Astrocyte (in vitro differentiated cells and primary cell): ENCODE data around the gene DGUOK. TPM values are rescaled to one million over a fixed set of nuclear protein-coding genes. Genes with fewer than 3 reads are reported as not detected.

Source experiments
- DNase-seq: peaks from one replicate; pipeline ENCODE4 v3.0.0-alpha.2; 2010; ENCODE audit warnings: low read depth
- FAIRE-seq: peaks from 2 replicates; lab custom pipeline; 2011; peaks lifted over from hg19 to GRCh38; lab: Jason Lieb, UNC
- H2AFZ ChIP-seq: 2 replicates; pipeline ENCODE4 v1.6.0; 2012; ENCODE audit warnings: low read depth, low read length, inconsistent platforms
- H3K27ac ChIP-seq: 2 replicates; pipeline ENCODE4 v1.5.1; 2011; ENCODE audit warnings: low read depth, low read length, inconsistent platforms
- H3K27me3 ChIP-seq: 2 replicates; pipeline ENCODE4 v1.6.0; 2011; ENCODE audit warnings: low read length, inconsistent platforms; ENCODE audit not compliant: insufficient read depth
- H3K36me3 ChIP-seq: 2 replicates; pipeline ENCODE4 v1.5.1; 2011; ENCODE audit warnings: low read length, inconsistent platforms; ENCODE audit not compliant: insufficient read depth
- H3K4me1 ChIP-seq: 2 replicates; pipeline ENCODE4 v1.5.1; 2011; ENCODE audit warnings: low read length, inconsistent platforms; ENCODE audit not compliant: insufficient read depth
- H3K4me2 ChIP-seq: 2 replicates; pipeline ENCODE4 v1.6.0; 2012; ENCODE audit warnings: low read length, inconsistent platforms
- H3K4me3 ChIP-seq: 2 replicates; pipeline ENCODE4 v1.5.1; 2011; ENCODE audit warnings: low read depth, mild to moderate bottlenecking, low read length, inconsistent platforms; ENCODE audit not compliant: insufficient read depth
- H3K79me2 ChIP-seq: 2 replicates; pipeline ENCODE4 v1.6.0; 2012; ENCODE audit warnings: mild to moderate bottlenecking, low read length, inconsistent platforms; ENCODE audit not compliant: insufficient read depth
- H3K9ac ChIP-seq: 2 replicates; pipeline ENCODE4 v1.6.0; 2012; ENCODE audit warnings: mild to moderate bottlenecking, low read length, inconsistent platforms
- H3K9me3 ChIP-seq: 2 replicates; pipeline ENCODE4 v1.5.1; 2012; ENCODE audit warnings: low read depth, mild to moderate bottlenecking, low read length, inconsistent platforms; ENCODE audit not compliant: insufficient read depth
- H4K20me1 ChIP-seq: 2 replicates; pipeline ENCODE4 v1.6.0; 2012; ENCODE audit warnings: low read length, inconsistent platforms; ENCODE audit not compliant: insufficient read depth
- H3K27ac Mint-ChIP-seq: one replicate; pipeline ENCODE4 v1.8.0; 2021; ENCODE audit warnings: mild to moderate bottlenecking, mixed read lengths; ENCODE audit not compliant: unreplicated experiment
- H3K27me3 Mint-ChIP-seq: one replicate; pipeline ENCODE4 v1.8.0; 2021; ENCODE audit warnings: low read depth, mixed read lengths; ENCODE audit not compliant: unreplicated experiment
- H3K36me3 Mint-ChIP-seq: one replicate; pipeline ENCODE4 v1.8.0; 2021; ENCODE audit warnings: low read depth, mixed read lengths; ENCODE audit not compliant: unreplicated experiment
- H3K4me1 Mint-ChIP-seq: one replicate; pipeline ENCODE4 v1.8.0; 2021; ENCODE audit warnings: low read depth, mixed read lengths; ENCODE audit not compliant: unreplicated experiment
- H3K4me3 Mint-ChIP-seq: one replicate; pipeline ENCODE4 v1.8.0; 2021; ENCODE audit warnings: mild to moderate bottlenecking, moderate library complexity, mixed read lengths; ENCODE audit not compliant: unreplicated experiment
- H3K9me3 Mint-ChIP-seq: one replicate; pipeline ENCODE4 v1.8.0; 2021; ENCODE audit warnings: mild to moderate bottlenecking, mixed read lengths; ENCODE audit not compliant: unreplicated experiment
- EZH2 ChIP-seq: IDR thresholded peaks from 2 replicates; pipeline ENCODE4 v1.6.1; 2012; ENCODE audit warnings: mild to moderate bottlenecking, low read length, inconsistent platforms; ENCODE audit not compliant: insufficient read depth
- total RNA-seq: library from RNA; stranded (reverse); gene quantifications from 2 replicates; pipeline ENCODE4 v1.2.1, GENCODE V29; 2021
- TF ChIP-seq, protein P1 (sequence below): IDR thresholded peaks from 2 replicates; pipeline ENCODE4 v1.5.1; 2011; ENCODE audit warnings: low read depth, mild to moderate bottlenecking, inconsistent platforms, low read length, moderate library complexity; ENCODE audit not compliant: insufficient read depth

The DGUOK gene
- total RNA-seq, 1 donor from 2014 or later: 84.8 TPM

DNA sequence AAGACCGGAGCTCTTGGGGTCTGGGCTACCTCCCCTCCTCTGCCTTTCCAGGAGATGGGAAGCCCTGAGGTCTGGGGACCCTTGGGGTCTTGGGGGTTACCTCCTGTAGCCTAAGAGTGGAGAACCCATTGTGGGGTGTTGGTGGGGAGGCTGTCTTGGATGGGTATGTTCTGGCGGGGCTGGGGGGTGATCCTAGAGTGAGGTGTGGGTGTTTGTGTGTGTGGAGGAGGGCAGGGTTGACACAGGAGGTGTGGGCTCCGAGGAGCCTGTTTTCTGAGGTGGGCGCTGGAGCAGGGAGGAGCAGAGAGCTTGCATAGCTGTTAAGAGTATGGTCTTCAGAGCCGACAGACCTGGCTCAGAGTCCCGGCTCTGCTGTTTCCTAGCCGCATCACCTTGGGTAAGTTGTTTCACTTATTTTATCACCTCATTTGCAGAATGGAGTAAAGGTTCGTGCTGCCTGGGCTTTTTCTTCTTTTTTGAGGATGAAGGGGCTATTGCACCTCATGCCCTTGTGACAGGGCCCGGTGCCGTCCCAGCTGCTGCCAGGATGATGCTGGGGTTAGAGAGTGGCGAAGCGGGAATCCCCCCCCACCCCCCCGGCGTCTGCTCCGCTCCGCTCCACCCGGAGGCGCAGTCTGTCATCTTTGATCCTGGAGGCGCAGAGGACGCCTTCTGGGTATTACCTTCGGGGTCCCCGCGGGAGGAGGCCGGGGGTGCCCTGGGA is 75.3 kb downstream of the DGUOK start:
- Histone ChIP-seq H3K79me2 (peaks cover 71% of the 10 kb centered on the region), H3K9me3 (no peaks in the 10 kb centered on the region), H3K4me1 (peaks cover 42% of the 10 kb centered on the region), H3K27me3 (no peaks in the 10 kb centered on the region), H3K4me2 (peak overlapping the region; percentile 99), H4K20me1 (peaks cover 91% of the 10 kb centered on the region), H3K9ac (peak overlapping the region; percentile 23), H2AFZ (peak overlapping the region; percentile 67), H3K4me3 (peak overlapping the region; percentile 79), H3K36me3 (no peaks in the 10 kb centered on the region), H3K27ac (no peak overlapping the region)
- H3K9me3 Mint-ChIP-seq: no peaks in the 10 kb centered on the region
- FAIRE-seq (no peak), DNase-seq (no peak)
- H3K27ac Mint-ChIP-seq: no peak overlapping the region
- H3K27me3 Mint-ChIP-seq: no peaks in the 10 kb centered on the region
- peaks cover 6% of the 10 kb centered on the region for H3K36me3 Mint-ChIP-seq
- no peak for TF ChIP-seq EZH2
- TF ChIP-seq, protein P1, sequence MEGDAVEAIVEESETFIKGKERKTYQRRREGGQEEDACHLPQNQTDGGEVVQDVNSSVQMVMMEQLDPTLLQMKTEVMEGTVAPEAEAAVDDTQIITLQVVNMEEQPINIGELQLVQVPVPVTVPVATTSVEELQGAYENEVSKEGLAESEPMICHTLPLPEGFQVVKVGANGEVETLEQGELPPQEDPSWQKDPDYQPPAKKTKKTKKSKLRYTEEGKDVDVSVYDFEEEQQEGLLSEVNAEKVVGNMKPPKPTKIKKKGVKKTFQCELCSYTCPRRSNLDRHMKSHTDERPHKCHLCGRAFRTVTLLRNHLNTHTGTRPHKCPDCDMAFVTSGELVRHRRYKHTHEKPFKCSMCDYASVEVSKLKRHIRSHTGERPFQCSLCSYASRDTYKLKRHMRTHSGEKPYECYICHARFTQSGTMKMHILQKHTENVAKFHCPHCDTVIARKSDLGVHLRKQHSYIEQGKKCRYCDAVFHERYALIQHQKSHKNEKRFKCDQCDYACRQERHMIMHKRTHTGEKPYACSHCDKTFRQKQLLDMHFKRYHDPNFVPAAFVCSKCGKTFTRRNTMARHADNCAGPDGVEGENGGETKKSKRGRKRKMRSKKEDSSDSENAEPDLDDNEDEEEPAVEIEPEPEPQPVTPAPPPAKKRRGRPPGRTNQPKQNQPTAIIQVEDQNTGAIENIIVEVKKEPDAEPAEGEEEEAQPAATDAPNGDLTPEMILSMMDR: no peak
- peak overlapping the region; percentile 81 for H3K4me3 Mint-ChIP-seq
- H3K4me1 Mint-ChIP-seq: peaks cover 53% of the 10 kb centered on the region

DNA sequence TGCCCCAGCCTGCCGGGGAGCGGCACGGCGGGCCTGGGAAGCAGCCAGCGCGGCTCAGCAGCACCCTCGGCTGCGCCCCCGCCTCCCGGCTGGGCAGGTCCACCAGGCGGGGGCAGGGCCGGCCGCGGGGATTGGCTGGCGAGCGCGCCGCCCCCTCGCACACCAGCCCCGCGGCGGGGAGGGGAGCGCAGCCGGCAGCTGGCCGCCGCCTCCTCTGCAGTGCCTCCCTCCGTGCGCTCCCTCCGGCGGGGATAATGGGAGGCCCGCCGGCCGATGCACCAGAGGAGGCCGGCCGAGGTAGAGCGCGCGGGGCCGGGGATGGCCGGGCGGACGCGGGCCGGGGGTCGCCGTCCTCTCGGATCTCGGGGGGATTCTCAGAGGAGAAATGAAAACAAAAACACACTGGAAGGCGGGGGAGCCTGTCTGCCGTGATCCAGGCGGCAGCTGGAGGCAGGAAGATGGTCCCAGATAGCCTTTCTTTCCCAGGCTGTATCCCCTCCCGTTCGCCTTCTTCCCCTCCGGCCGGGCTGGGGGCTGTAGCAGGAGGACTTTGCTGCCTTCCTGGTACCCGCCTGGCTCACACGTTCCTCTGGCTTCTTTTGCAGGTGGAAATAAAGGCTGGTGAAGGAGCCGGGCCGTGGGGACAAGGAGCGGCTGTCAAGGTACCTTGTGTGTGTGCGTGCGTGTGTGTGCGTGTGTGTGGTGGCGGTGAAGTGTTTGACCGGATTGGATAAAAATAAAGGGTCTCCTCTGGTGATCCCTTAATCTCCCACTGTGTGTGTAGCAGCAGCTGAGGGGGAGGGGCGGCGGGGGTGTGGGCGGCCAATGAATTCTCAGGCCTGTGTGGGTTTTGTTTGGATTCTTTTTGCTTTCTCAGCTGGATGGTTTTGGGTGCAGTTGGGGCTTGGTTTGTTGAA is 76.1 kb downstream of the DGUOK start:
- peaks cover 44% of the 10 kb centered on the region for H3K4me1 ChIP-seq
- no peaks in the 10 kb centered on the region for H3K36me3 ChIP-seq
- H3K27me3 Mint-ChIP-seq: no peaks in the 10 kb centered on the region
- H3K27ac ChIP-seq: peak overlapping the region; percentile 79
- H3K9me3 ChIP-seq: no peaks in the 10 kb centered on the region
- peak overlapping the region; percentile 79 for H3K4me3 ChIP-seq
- H3K79me2 ChIP-seq: peaks cover 72% of the 10 kb centered on the region
- TF ChIP-seq, protein P1: no peak
- TF ChIP-seq EZH2: no peak
- peaks cover 8% of the 10 kb centered on the region for H3K36me3 Mint-ChIP-seq
- FAIRE-seq (no peak), DNase-seq (peak; percentile 71)
- peak overlapping the region; percentile 99 for H3K4me2 ChIP-seq
- peaks cover 59% of the 10 kb centered on the region for H3K4me1 Mint-ChIP-seq
- no peaks in the 10 kb centered on the region for H3K27me3 ChIP-seq
- H3K9me3 Mint-ChIP-seq: no peaks in the 10 kb centered on the region
- peak overlapping the region; percentile 73 for H2AFZ ChIP-seq
- peaks cover 91% of the 10 kb centered on the region for H4K20me1 ChIP-seq
- peak overlapping the region; percentile 87 for H3K27ac Mint-ChIP-seq
- peak overlapping the region; percentile 85 for H3K9ac ChIP-seq
- H3K4me3 Mint-ChIP-seq: peak overlapping the region; percentile 94
